GM10266 (cell line): ENCODE results near the gene CSNK1A1L.

Experiments
- DNase-seq: peaks from one replicate; pipeline ENCODE4 v3.0.0; 2012; ENCODE audit errors: extremely low spot score
- CTCF ChIP-seq: IDR thresholded peaks from 2 replicates; pipeline ENCODE4 v1.5.1; 2012; ENCODE audit warnings: mild to moderate bottlenecking, low read depth; ENCODE audit not compliant: control insufficient read depth, insufficient read depth; ENCODE audit errors: missing control alignments

Gene CSNK1A1L

GRCh38 chr13:37139356-37139755 is 33.9 kb upstream of the CSNK1A1L start:
- DNase-seq, result no peak
- no peak for TF ChIP-seq CTCF

- no peak for DNase-seq
- no peak for TF ChIP-seq CTCF
These were observed 33.5 kb upstream of the CSNK1A1L start for GRCh38 chr13:37138926-37139325.

- no peak for TF ChIP-seq CTCF
- no peak for DNase-seq
These were observed 32.7 kb upstream of the CSNK1A1L start for GRCh38 chr13:37138169-37138568.

- no peak for TF ChIP-seq CTCF
- no peak for DNase-seq
These were observed 31.2 kb upstream of the CSNK1A1L start for GRCh38 chr13:37136633-37137032.

- no peak for TF ChIP-seq CTCF
- DNase-seq, result no peak
These were observed 30.7 kb upstream of the CSNK1A1L start for GRCh38 chr13:37136187-37136586.

GRCh38 chr13:37134411-37135041 is 29.1 kb upstream of the CSNK1A1L start:
- no peak for TF ChIP-seq CTCF
- DNase-seq, result no peak

GRCh38 chr13:37132211-37132610 is 26.7 kb upstream of the CSNK1A1L start:
- no peak for DNase-seq
- TF ChIP-seq CTCF, result no peak
